IMR-90 (cell line): Measurements from ENCODE around the gene SLC43A2. TPM values are rescaled to one million over a fixed set of nuclear protein-coding genes. Genes with fewer than 3 reads are reported as not detected.

Experiments used
- ATAC-seq: fragments of 200-7000 bp; cut with Tn5 transposase; 2 replicates; pipeline ENCODE4 v1.9.1; 2020; ENCODE audit warnings: low read depth, mild to moderate bottlenecking, moderate library complexity
- BruUV-seq: library from RNA; stranded (reverse); fragments of 400-500 nt; replicated peaks from 2 replicates; lab custom pipeline; 2021; lab: Mats Ljungman, UMichigan
- CTCF ChIA-PET: fragments of 300-600 bp; formaldehyde crosslinking; extraction: SDS; loops from one replicate; lab custom pipeline; 2021; ENCODE audit warnings: antibody characterized with exemption; lab: Yijun Ruan, JAX
- POLR2A ChIA-PET: fragments of 300-600 bp; sonication (Branson Sonifier 250); formaldehyde crosslinking; loops from one replicate; lab custom pipeline; 2022; ENCODE audit warnings: antibody characterized with exemption; ENCODE audit not compliant: unreplicated experiment; lab: Charles Lee
- DNase-seq: peaks from one replicate; pipeline ENCODE4 v3.0.0; 2013
- H2AFZ ChIP-seq: replicated peaks from 2 replicates; pipeline ENCODE3; 2013; ENCODE audit warnings: low read length, mild to moderate bottlenecking; ENCODE audit not compliant: poor library complexity
- H2AK5ac ChIP-seq: 2 replicates; pipeline ENCODE4 v1.6.1; 2013; ENCODE audit warnings: low read depth, low read length, inconsistent platforms
- H2AK9ac ChIP-seq: replicated peaks from 2 replicates; pipeline ENCODE3; 2013; ENCODE audit warnings: mild to moderate bottlenecking, low read depth, low read length, moderate library complexity; ENCODE audit not compliant: poor library complexity
- H2BK120ac ChIP-seq: 2 replicates; pipeline ENCODE4 v1.6.1; 2013; ENCODE audit warnings: low read depth, low read length, inconsistent platforms
- H2BK15ac ChIP-seq: 3 replicates; pipeline ENCODE4 v1.6.1; 2013; ENCODE audit warnings: low read depth, low read length, inconsistent platforms
- H2BK20ac ChIP-seq: 2 replicates; pipeline ENCODE4 v1.6.1; 2013; ENCODE audit warnings: low read depth, mild to moderate bottlenecking, inconsistent platforms, low read length, moderate library complexity
- H2BK5ac ChIP-seq: 2 replicates; pipeline ENCODE4 v1.6.1; 2013; ENCODE audit warnings: mild to moderate bottlenecking, low read depth, low read length, inconsistent platforms; ENCODE audit not compliant: poor library complexity, severe bottlenecking
- H3K14ac ChIP-seq: replicated peaks from 2 replicates; pipeline ENCODE4 v1.6.1; 2013; ENCODE audit warnings: low read depth, low read length, inconsistent platforms
- H3K18ac ChIP-seq: 2 replicates; pipeline ENCODE4 v1.6.1; 2013; ENCODE audit warnings: low read depth, low read length, control low read depth
- H3K23ac ChIP-seq: 2 replicates; pipeline ENCODE4 v1.6.1; 2013; ENCODE audit warnings: low read depth, low read length, inconsistent platforms
- H3K27ac ChIP-seq: 2 replicates; pipeline ENCODE4 v1.5.1; 2013; ENCODE audit warnings: mild to moderate bottlenecking, control low read depth, low read length; ENCODE audit not compliant: insufficient read depth
- H3K27me3 ChIP-seq: 2 replicates; pipeline ENCODE4 v1.6.1; 2013; ENCODE audit warnings: low read length; ENCODE audit not compliant: control insufficient read depth, insufficient read depth
- H3K36me3 ChIP-seq: 2 replicates; pipeline ENCODE4 v1.6.1; 2013; ENCODE audit warnings: low read length, mixed read lengths; ENCODE audit not compliant: control insufficient read depth, insufficient read depth
- H3K4ac ChIP-seq: 2 replicates; pipeline ENCODE4 v1.6.1; 2013; ENCODE audit warnings: low read depth, low read length, inconsistent platforms
- H3K4me1 ChIP-seq: 2 replicates; pipeline ENCODE4 v1.6.1; 2013; ENCODE audit warnings: low read length, mixed read lengths; ENCODE audit not compliant: control insufficient read depth, insufficient read depth
- H3K4me2 ChIP-seq: 2 replicates; pipeline ENCODE4 v1.6.1; 2013; ENCODE audit warnings: low read depth, mild to moderate bottlenecking, control low read depth, low read length, moderate library complexity
- H3K4me3 ChIP-seq: 2 replicates; pipeline ENCODE4 v1.5.1; 2013; ENCODE audit warnings: low read depth, mild to moderate bottlenecking, control low read depth, low read length, moderate library complexity; ENCODE audit not compliant: insufficient read depth
- H3K56ac ChIP-seq: 2 replicates; pipeline ENCODE4 v1.6.1; 2013; ENCODE audit warnings: low read length, inconsistent platforms; ENCODE audit not compliant: insufficient read depth; ENCODE audit errors: extremely low read depth
- H3K79me1 ChIP-seq, 2 experiments: 2 replicates each; pipeline ENCODE4 v1.6.1; 2013; ENCODE audit warnings: low read length in 2 of 2, inconsistent platforms in 1 of 2, low read depth in 1 of 2
- H3K9ac ChIP-seq: 2 replicates; pipeline ENCODE4 v1.6.1; 2013; ENCODE audit warnings: low read depth, low read length, control low read depth
- H3K9me1 ChIP-seq: 2 replicates; pipeline ENCODE4 v1.6.1; 2013; ENCODE audit warnings: low read length, inconsistent platforms; ENCODE audit not compliant: insufficient read depth
- H3K9me3 ChIP-seq: 2 replicates; pipeline ENCODE4 v1.6.1; 2013; ENCODE audit warnings: low read length; ENCODE audit not compliant: control insufficient read depth, insufficient read depth
- H4K20me1 ChIP-seq: 2 replicates; pipeline ENCODE4 v1.6.1; 2013; ENCODE audit warnings: low read length, inconsistent platforms; ENCODE audit not compliant: insufficient read depth
- H4K5ac ChIP-seq: 2 replicates; pipeline ENCODE4 v1.6.1; 2013; ENCODE audit warnings: mild to moderate bottlenecking, low read depth, low read length, control low read depth
- H4K8ac ChIP-seq, 2 experiments: 2 replicates each; pipeline ENCODE4 v1.6.1; 2013; ENCODE audit warnings: low read depth in 2 of 2, low read length in 2 of 2, control low read depth in 1 of 2, inconsistent platforms in 1 of 2
- H4K91ac ChIP-seq: 2 replicates; pipeline ENCODE4 v1.6.1; 2013; ENCODE audit warnings: low read depth, low read length, inconsistent platforms; ENCODE audit not compliant: insufficient read depth
- FOS ChIP-seq: fragments of 150-350 bp; IDR thresholded peaks from 2 replicates; pipeline ENCODE4 v1.6.1; 2016; ENCODE audit warnings: low read depth, low read length
- MAFK ChIP-seq: IDR thresholded peaks from 2 replicates; pipeline ENCODE4 v1.6.1; 2012; ENCODE audit warnings: low read depth, low read length, improper control_type of control experiment
- MAZ ChIP-seq: IDR thresholded peaks from 2 replicates; pipeline ENCODE4 v1.6.1; 2012; ENCODE audit warnings: low read depth, mild to moderate bottlenecking, low read length, improper control_type of control experiment, moderate library complexity, borderline replicate concordance
- WGBS, 2 experiments: methylation state at CpG; one replicate each; pipeline versions ENCODE4 v1.1.5 to v1.1.7; 2013; ENCODE audit warnings: missing lambda C conversion rate in 2 of 2; ENCODE audit not compliant: insufficient read length in 1 of 2; ENCODE audit errors: extremely low coverage in 2 of 2; 5-methylcytosine and 5-hydroxymethylcytosine counted together
- dilution Hi-C: fragments of 300-500 bp; cut with HindIII; formaldehyde crosslinking; loops from one replicate; pipeline ENCODE4 v1.14.3; 2018; ENCODE audit warnings: low sequenced_read_pairs; ENCODE audit not compliant: unreplicated experiment
- in situ Hi-C: fragments of 300-500 bp; cut with MboI; formaldehyde crosslinking; loops from 3 replicates; pipeline ENCODE4 v1.14.3; 2019; ENCODE audit warnings: low sequenced_read_pairs, inconsistent platforms, mixed read lengths
- intact Hi-C: fragments of 100-400 bp; cut with micrococcal nuclease; formaldehyde crosslinking; loops from 2 replicates; pipeline ENCODE4 v1.10.0; 2022
- polyA plus RNA-seq, 3 experiments: library from polyadenylated mRNA; depleted of rRNA; stranded (reverse); fragments of >200 nt; gene quantifications; 2 replicates each; pipeline ENCODE4 v1.2.3, GENCODE V29; 2012; ENCODE audit warnings: low replicate concordance in 1 of 3
- total RNA-seq: library from RNA; depleted of rRNA; stranded (reverse); fragments of >200 nt; gene quantifications from 2 replicates; pipeline ENCODE4 v1.2.3, GENCODE V29; 2012

The SLC43A2 gene
- total and polyA plus RNA-seq, 2 of the 4 experiments (the other 2 are of a cell fraction), result 3.8 to 9.0 TPM

GRCh38 chr17:1635675-1636465 is 7.2 kb upstream of the SLC43A2 start:
- intact Hi-C loops, result no loop called here
- H4K91ac ChIP-seq, result no peak overlapping the region
- no peaks in the 10 kb centered on the region for H4K20me1 ChIP-seq
- H3K36me3 ChIP-seq, result no peaks in the 10 kb centered on the region
- ATAC-seq, result no peak
- H2BK120ac ChIP-seq, result no peak overlapping the region
- no peak overlapping the region for H4K5ac ChIP-seq
- dilution Hi-C loops, result no loop called here
- no peaks in the 10 kb centered on the region for H3K9me3 ChIP-seq
- no peak overlapping the region for H2AFZ ChIP-seq
- ChIA-PET POLR2A (no interaction called here), CTCF (interaction anchor here (0.9 kb wide), 1 partner anchor 12 kb away, joined by 5 read pairs; no protein-coding TSS in a partner anchor)
- no peak overlapping the region for H3K14ac ChIP-seq
- no peaks in the 10 kb centered on the region for H3K9me1 ChIP-seq
- no peak overlapping the region for H3K18ac ChIP-seq
- no peak overlapping the region for H3K23ac ChIP-seq
- no peak overlapping the region for H3K56ac ChIP-seq
- H3K4ac ChIP-seq, result no peak overlapping the region
- H3K79me1 ChIP-seq, result no peaks in the 10 kb centered on the region
- no peak overlapping the region for H4K8ac ChIP-seq
- H3K27me3 ChIP-seq, result peaks cover 2% of the 10 kb centered on the region; the same call in 1 of the 2 replicates
- H3K4me1 ChIP-seq, result no peaks in the 10 kb centered on the region
- H2BK20ac ChIP-seq, result no peak overlapping the region
- no peak overlapping the region for H3K9ac ChIP-seq
- 75% methylated on average over 6 of the region's 10 CpGs; no CpG with 5 or more reads in 1 of the 2 experiments for WGBS, 2 experiments
- no peak overlapping the region for H3K4me2 ChIP-seq
- no peak overlapping the region for H2AK9ac ChIP-seq
- no peak for TF ChIP-seq MAZ
- no peak for TF ChIP-seq MAFK
- no peak for TF ChIP-seq FOS
- no peak overlapping the region for H2AK5ac ChIP-seq
- no peak overlapping the region for H3K4me3 ChIP-seq
- H2BK5ac ChIP-seq, result no peak overlapping the region
- BruUV-seq, result no TSS peak
- in situ Hi-C loops, result no loop called here
- no peak overlapping the region for H2BK15ac ChIP-seq
- DNase-seq, result no peak
- no peak overlapping the region for H3K27ac ChIP-seq
